Osteoblast (primary cell): ENCODE measurements around the gene TRIM47. TPM values are rescaled to one million over a fixed set of nuclear protein-coding genes. Genes with fewer than 3 reads are reported as not detected.

Experiments used
- DNase-seq: peaks from one replicate; pipeline ENCODE4 v3.0.0; 2011; ENCODE audit warnings: low spot score, mixed read lengths; ENCODE audit not compliant: insufficient read length; ENCODE audit errors: missing footprints
- H2AFZ ChIP-seq: 2 replicates; pipeline ENCODE4 v1.6.0; 2011; ENCODE audit warnings: mild to moderate bottlenecking, low read length
- H3K27ac ChIP-seq: 2 replicates; pipeline ENCODE4 v1.5.1; 2011; ENCODE audit warnings: mild to moderate bottlenecking, low read depth, low read length, moderate library complexity
- H3K27me3 ChIP-seq: 2 replicates; pipeline ENCODE4 v1.6.0; 2012; ENCODE audit warnings: mild to moderate bottlenecking, control low read depth, inconsistent platforms, low read length, moderate library complexity; ENCODE audit not compliant: insufficient read depth
- H3K36me3 ChIP-seq: 2 replicates; pipeline ENCODE4 v1.5.1; 2011; ENCODE audit warnings: mild to moderate bottlenecking, low read length, control low read depth, moderate library complexity; ENCODE audit not compliant: insufficient read depth
- H3K4me1 ChIP-seq: 2 replicates; pipeline ENCODE4 v1.5.1; 2011; ENCODE audit warnings: mild to moderate bottlenecking, low read length, control low read depth, moderate library complexity; ENCODE audit not compliant: insufficient read depth
- H3K4me2 ChIP-seq: 2 replicates; pipeline ENCODE4 v1.6.0; 2011; ENCODE audit warnings: mild to moderate bottlenecking, low read length; ENCODE audit not compliant: insufficient read depth
- H3K4me3 ChIP-seq: fragments of 200-600 bp; sonication (generic); 3 replicates; pipeline ENCODE4 v1.5.1; 2012; ENCODE audit warnings: mild to moderate bottlenecking, low read length, inconsistent platforms; ENCODE audit not compliant: insufficient read depth
- H3K79me2 ChIP-seq: 2 replicates; pipeline ENCODE4 v1.6.0; 2012; ENCODE audit warnings: mild to moderate bottlenecking, low read length, control low read depth, inconsistent platforms; ENCODE audit not compliant: insufficient read depth
- H3K9me3 ChIP-seq: 2 replicates; pipeline ENCODE4 v1.5.1; 2011; ENCODE audit warnings: low read depth, low read length, control low read depth
- H4K20me1 ChIP-seq: 2 replicates; pipeline ENCODE4 v1.6.0; 2012; ENCODE audit warnings: mild to moderate bottlenecking, low read length, control low read depth; ENCODE audit not compliant: insufficient read depth
- total RNA-seq: library from RNA; depleted of rRNA; stranded (reverse); fragments of >200 nt; gene quantifications from 2 replicates; pipeline ENCODE4 v1.2.3, GENCODE V29; 2012
- TF ChIP-seq, protein P1 (sequence below): IDR thresholded peaks from 2 replicates; pipeline ENCODE4 v1.5.1; 2011; ENCODE audit warnings: mild to moderate bottlenecking, low read depth, low read length, moderate library complexity; ENCODE audit errors: extremely low read depth

Gene TRIM47
- total RNA-seq, 1 donor: 21.7 TPM

DNA sequence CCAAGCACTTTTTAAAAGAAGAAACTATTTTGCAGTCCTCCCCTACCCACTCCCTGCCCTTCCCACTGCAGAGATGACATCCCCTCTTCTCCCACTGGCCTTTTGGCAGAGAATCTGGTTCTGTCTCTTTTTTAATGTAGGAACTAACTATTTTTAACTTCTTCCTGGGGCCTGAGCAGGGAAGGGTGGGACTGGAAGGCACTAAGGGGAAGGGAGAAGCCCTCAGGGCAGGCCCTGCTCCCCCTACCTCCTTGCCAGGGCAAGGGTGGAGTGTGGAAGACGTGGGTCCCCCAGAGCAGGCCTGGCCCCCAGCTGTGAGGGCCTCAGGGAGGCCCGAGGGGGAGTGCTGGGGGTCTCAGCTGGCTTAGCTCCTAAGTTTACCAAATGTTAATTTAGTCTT, 53.7 kb downstream of the TRIM47 start:
- H3K36me3 ChIP-seq: peaks cover 14% of the 10 kb centered on the region

More for the DNA sequence above, 53.7 kb downstream of the TRIM47 start:
- Histone ChIP-seq H3K4me2 (no peak overlapping the region), H3K27ac (no peak overlapping the region), H3K4me1 (peaks cover 10% of the 10 kb centered on the region), H2AFZ (no peak overlapping the region), H3K4me3 (no peak overlapping the region), H3K9me3 (no peaks in the 10 kb centered on the region), H4K20me1 (no peaks in the 10 kb centered on the region), H3K27me3 (no peaks in the 10 kb centered on the region), H3K79me2 (no peaks in the 10 kb centered on the region)
- TF ChIP-seq, protein P1, sequence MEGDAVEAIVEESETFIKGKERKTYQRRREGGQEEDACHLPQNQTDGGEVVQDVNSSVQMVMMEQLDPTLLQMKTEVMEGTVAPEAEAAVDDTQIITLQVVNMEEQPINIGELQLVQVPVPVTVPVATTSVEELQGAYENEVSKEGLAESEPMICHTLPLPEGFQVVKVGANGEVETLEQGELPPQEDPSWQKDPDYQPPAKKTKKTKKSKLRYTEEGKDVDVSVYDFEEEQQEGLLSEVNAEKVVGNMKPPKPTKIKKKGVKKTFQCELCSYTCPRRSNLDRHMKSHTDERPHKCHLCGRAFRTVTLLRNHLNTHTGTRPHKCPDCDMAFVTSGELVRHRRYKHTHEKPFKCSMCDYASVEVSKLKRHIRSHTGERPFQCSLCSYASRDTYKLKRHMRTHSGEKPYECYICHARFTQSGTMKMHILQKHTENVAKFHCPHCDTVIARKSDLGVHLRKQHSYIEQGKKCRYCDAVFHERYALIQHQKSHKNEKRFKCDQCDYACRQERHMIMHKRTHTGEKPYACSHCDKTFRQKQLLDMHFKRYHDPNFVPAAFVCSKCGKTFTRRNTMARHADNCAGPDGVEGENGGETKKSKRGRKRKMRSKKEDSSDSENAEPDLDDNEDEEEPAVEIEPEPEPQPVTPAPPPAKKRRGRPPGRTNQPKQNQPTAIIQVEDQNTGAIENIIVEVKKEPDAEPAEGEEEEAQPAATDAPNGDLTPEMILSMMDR: no peak
- DNase-seq: peak; percentile 92

Other genes starting within 250 kb of the TRIM47 start
- under 0.01 TPM in 1 of 2 replicates, not detected in the other for gene SMIM5, start 245.1 kb downstream of the TRIM47 start, total RNA-seq
- 17.7 and 24.5 TPM in 2 replicates for gene RECQL5, start 211.4 kb downstream of the TRIM47 start, total RNA-seq
- 48.1 and 60.7 TPM in 2 replicates for gene SAP30BP, start 211.2 kb downstream of the TRIM47 start, total RNA-seq
- gene ITGB4, start 157.1 kb downstream of the TRIM47 start, total RNA-seq: 0.29 and 0.36 TPM in 2 replicates
- gene GALK1, start 113.4 kb downstream of the TRIM47 start, total RNA-seq: 25.3 and 27.7 TPM in 2 replicates
- 18.5 and 23.6 TPM in 2 replicates for gene UNK, start 93.8 kb downstream of the TRIM47 start, total RNA-seq
- gene UNC13D, start 34.2 kb downstream of the TRIM47 start, total RNA-seq: 1.1 and 2.1 TPM in 2 replicates
- 31.1 and 38.3 TPM in 2 replicates for gene WBP2, start 23.2 kb downstream of the TRIM47 start, total RNA-seq
- gene TRIM65, start 18.4 kb upstream of the TRIM47 start, total RNA-seq: 22.8 and 23.3 TPM in 2 replicates
- gene MRPL38, start 26.3 kb upstream of the TRIM47 start, total RNA-seq: 36.6 and 37.1 TPM in 2 replicates
- gene FBF1, start 62.5 kb upstream of the TRIM47 start, total RNA-seq: 14.1 and 17.1 TPM in 2 replicates
- 59.2 and 59.4 TPM in 2 replicates for gene ACOX1, start 100.6 kb upstream of the TRIM47 start, total RNA-seq
- 23.2 and 23.6 TPM in 2 replicates for gene TEN1, start 100.7 kb upstream of the TRIM47 start, total RNA-seq
- 0.72 and 0.88 TPM in 2 replicates for gene CDK3, start 122.3 kb upstream of the TRIM47 start, total RNA-seq
- gene EVPL, start 148.7 kb upstream of the TRIM47 start, total RNA-seq: not detected in 2 replicates
- gene SRP68, start 193.9 kb upstream of the TRIM47 start, total RNA-seq: 22.7 and 25.3 TPM in 2 replicates
- gene GALR2, start 196.2 kb upstream of the TRIM47 start, total RNA-seq: 0.29 TPM in 1 of 2 replicates, not detected in the other
- gene ZACN, start 200.6 kb upstream of the TRIM47 start, total RNA-seq: not detected in 2 replicates
- gene EXOC7, start 225.2 kb upstream of the TRIM47 start, total RNA-seq: 102 TPM in 2 replicates